ENCODE results near the gene SLC12A5. TPM values are rescaled to one million over a fixed set of nuclear protein-coding genes. Genes with fewer than 3 reads are reported as not detected.
A peak's percentile ranks its signal among the peaks of the same experiment; 100 is the strongest.

Gene SLC12A5
- total RNA-seq, 3 donors from 2014 or later: not detected

GRCh38 chr20:45999557-46000261, 29.3 kb upstream of the SLC12A5 start:
- H3K9me3 Mint-ChIP-seq: no peaks in the 10 kb centered on the region
- no peak for ATAC-seq

GRCh38 chr20:46000262-46000996, 28.6 kb upstream of the SLC12A5 start:
- no peak overlapping the region for H3K4me3 Mint-ChIP-seq
- no peak for DNase-seq
- H3K9me3 Mint-ChIP-seq: no peaks in the 10 kb centered on the region
- H3K36me3 Mint-ChIP-seq (ENCODE audit: insufficient read depth): no peaks in the 10 kb centered on the region
- ATAC-seq: peak; percentile 47 to 61
- no peaks in the 10 kb centered on the region for H3K27me3 Mint-ChIP-seq (ENCODE audit: low read depth)
- H3K4me1 Mint-ChIP-seq (ENCODE audit: low read depth): peaks cover 79% of the 10 kb centered on the region

More at GRCh38 chr20:45999557-46000261, 29.3 kb upstream of the SLC12A5 start:
- no peak overlapping the region for H3K4me3 Mint-ChIP-seq
- no peaks in the 10 kb centered on the region for H3K36me3 Mint-ChIP-seq (ENCODE audit: insufficient read depth)
- no peak for DNase-seq
- no peaks in the 10 kb centered on the region for H3K27me3 Mint-ChIP-seq (ENCODE audit: low read depth)
- H3K4me1 Mint-ChIP-seq (ENCODE audit: low read depth): peaks cover 79% of the 10 kb centered on the region

GRCh38 chr20:46001498-46001897, 27.5 kb upstream of the SLC12A5 start:
- DNase-seq (no peak), ATAC-seq (no peak)
- Mint-ChIP-seq H3K4me3 (no peak overlapping the region), H3K36me3 (ENCODE audit: insufficient read depth) (no peaks in the 10 kb centered on the region), H3K9me3 (no peaks in the 10 kb centered on the region), H3K4me1 (ENCODE audit: low read depth) (peaks cover 85% of the 10 kb centered on the region), H3K27me3 (ENCODE audit: low read depth) (no peaks in the 10 kb centered on the region)

- no peak overlapping the region for H3K4me3 Mint-ChIP-seq
- no peak for DNase-seq
- peaks cover 84% of the 10 kb centered on the region for H3K4me1 Mint-ChIP-seq (ENCODE audit: low read depth)
- H3K9me3 Mint-ChIP-seq: no peaks in the 10 kb centered on the region
- H3K27me3 Mint-ChIP-seq (ENCODE audit: low read depth): no peaks in the 10 kb centered on the region
- ATAC-seq: no peak
- no peaks in the 10 kb centered on the region for H3K36me3 Mint-ChIP-seq (ENCODE audit: insufficient read depth)
Observed at GRCh38 chr20:46002008-46002407, 27.0 kb upstream of the SLC12A5 start.

GRCh38 chr20:46004187-46004586, 24.8 kb upstream of the SLC12A5 start:
- DNase-seq: no peak
- Mint-ChIP-seq H3K36me3 (ENCODE audit: insufficient read depth) (no peaks in the 10 kb centered on the region), H3K9me3 (no peaks in the 10 kb centered on the region), H3K27me3 (ENCODE audit: low read depth) (peaks cover 5% of the 10 kb centered on the region), H3K4me1 (ENCODE audit: low read depth) (peaks cover 79% of the 10 kb centered on the region), H3K4me3 (no peak overlapping the region)
- no peak for ATAC-seq

- Mint-ChIP-seq H3K4me1 (ENCODE audit: low read depth) (peaks cover 78% of the 10 kb centered on the region), H3K27me3 (ENCODE audit: low read depth) (peaks cover 12% of the 10 kb centered on the region), H3K4me3 (peak overlapping the region; percentile 66), H3K9me3 (no peaks in the 10 kb centered on the region), H3K36me3 (ENCODE audit: insufficient read depth) (no peaks in the 10 kb centered on the region)
- DNase-seq: no peak
- ATAC-seq: peak in 1 of 2 donors; percentile 26
Observed at GRCh38 chr20:46004889-46005473, 24.0 kb upstream of the SLC12A5 start.

- peaks cover 23% of the 10 kb centered on the region for H3K27me3 Mint-ChIP-seq (ENCODE audit: low read depth)
Observed at GRCh38 chr20:46006022-46006705, 22.9 kb upstream of the SLC12A5 start.

GRCh38 chr20:46006964-46007363, 22.1 kb upstream of the SLC12A5 start:
- H3K4me3 Mint-ChIP-seq: no peak overlapping the region
- no peaks in the 10 kb centered on the region for H3K36me3 Mint-ChIP-seq (ENCODE audit: insufficient read depth)
- no peaks in the 10 kb centered on the region for H3K9me3 Mint-ChIP-seq
- H3K4me1 Mint-ChIP-seq (ENCODE audit: low read depth): peaks cover 80% of the 10 kb centered on the region
- H3K27me3 Mint-ChIP-seq (ENCODE audit: low read depth): peaks cover 31% of the 10 kb centered on the region
- DNase-seq (no peak), ATAC-seq (no peak)

More at GRCh38 chr20:46006022-46006705, 22.9 kb upstream of the SLC12A5 start:
- no peaks in the 10 kb centered on the region for H3K36me3 Mint-ChIP-seq (ENCODE audit: insufficient read depth)
- DNase-seq (no peak), ATAC-seq (no peak)
- H3K4me3 Mint-ChIP-seq: no peak overlapping the region
- no peaks in the 10 kb centered on the region for H3K9me3 Mint-ChIP-seq
- peaks cover 77% of the 10 kb centered on the region for H3K4me1 Mint-ChIP-seq (ENCODE audit: low read depth)

- Mint-ChIP-seq H3K4me3 (no peak overlapping the region), H3K27me3 (ENCODE audit: low read depth) (peaks cover 37% of the 10 kb centered on the region), H3K9me3 (no peaks in the 10 kb centered on the region)
Observed at GRCh38 chr20:46007671-46008070, 21.3 kb upstream of the SLC12A5 start.

GRCh38 chr20:46009816-46010215, 19.2 kb upstream of the SLC12A5 start:
- no peaks in the 10 kb centered on the region for H3K36me3 Mint-ChIP-seq (ENCODE audit: insufficient read depth)
- peaks cover 51% of the 10 kb centered on the region for H3K27me3 Mint-ChIP-seq (ENCODE audit: low read depth)
- peaks cover 73% of the 10 kb centered on the region for H3K4me1 Mint-ChIP-seq (ENCODE audit: low read depth)
- ATAC-seq (no peak), DNase-seq (no peak)
- peak overlapping the region; percentile 13 for H3K4me3 Mint-ChIP-seq
- H3K9me3 Mint-ChIP-seq: no peaks in the 10 kb centered on the region

More at GRCh38 chr20:46007671-46008070, 21.3 kb upstream of the SLC12A5 start:
- H3K4me1 Mint-ChIP-seq (ENCODE audit: low read depth): peaks cover 79% of the 10 kb centered on the region
- DNase-seq: no peak
- no peaks in the 10 kb centered on the region for H3K36me3 Mint-ChIP-seq (ENCODE audit: insufficient read depth)
- no peak for ATAC-seq

- H3K9me3 Mint-ChIP-seq: no peaks in the 10 kb centered on the region
- H3K4me1 Mint-ChIP-seq (ENCODE audit: low read depth): peaks cover 66% of the 10 kb centered on the region
- ATAC-seq (peak; percentile 44 to 64), DNase-seq (peak; percentile 47)
- peaks cover 56% of the 10 kb centered on the region for H3K27me3 Mint-ChIP-seq (ENCODE audit: low read depth)
- no peaks in the 10 kb centered on the region for H3K36me3 Mint-ChIP-seq (ENCODE audit: insufficient read depth)
- H3K4me3 Mint-ChIP-seq: peak overlapping the region; percentile 56
Observed at GRCh38 chr20:46010491-46011391, 18.3 kb upstream of the SLC12A5 start.

- Mint-ChIP-seq H3K4me3 (peak overlapping the region; percentile 52), H3K27me3 (ENCODE audit: low read depth) (peaks cover 58% of the 10 kb centered on the region), H3K36me3 (ENCODE audit: insufficient read depth) (no peaks in the 10 kb centered on the region), H3K9me3 (no peaks in the 10 kb centered on the region), H3K4me1 (ENCODE audit: low read depth) (peaks cover 57% of the 10 kb centered on the region)
- DNase-seq (peak; percentile 33), ATAC-seq (no peak)
Observed at GRCh38 chr20:46011631-46012482, 17.2 kb upstream of the SLC12A5 start.

- Mint-ChIP-seq H3K27me3 (ENCODE audit: low read depth) (peaks cover 58% of the 10 kb centered on the region), H3K4me1 (ENCODE audit: low read depth) (peaks cover 52% of the 10 kb centered on the region), H3K36me3 (ENCODE audit: insufficient read depth) (no peaks in the 10 kb centered on the region)
Observed at GRCh38 chr20:46012921-46013320, 16.1 kb upstream of the SLC12A5 start.

More at GRCh38 chr20:46012921-46013320, 16.1 kb upstream of the SLC12A5 start:
- DNase-seq: no peak
- ATAC-seq: no peak
- Mint-ChIP-seq H3K9me3 (no peaks in the 10 kb centered on the region), H3K4me3 (no peak overlapping the region)

Data from activated T-cell treated with anti-CD3 and anti-CD28 coated beads, Interleukin-2, amount 50 U/mL, for 4 hours (primary cell).